ENCODE results near the gene MAP3K6. TPM values are rescaled to one million over a fixed set of nuclear protein-coding genes. Genes with fewer than 3 reads are reported as not detected.

Gene MAP3K6
- total RNA-seq, 1 donor from 2014 or later, result 45.2 TPM

DNA sequence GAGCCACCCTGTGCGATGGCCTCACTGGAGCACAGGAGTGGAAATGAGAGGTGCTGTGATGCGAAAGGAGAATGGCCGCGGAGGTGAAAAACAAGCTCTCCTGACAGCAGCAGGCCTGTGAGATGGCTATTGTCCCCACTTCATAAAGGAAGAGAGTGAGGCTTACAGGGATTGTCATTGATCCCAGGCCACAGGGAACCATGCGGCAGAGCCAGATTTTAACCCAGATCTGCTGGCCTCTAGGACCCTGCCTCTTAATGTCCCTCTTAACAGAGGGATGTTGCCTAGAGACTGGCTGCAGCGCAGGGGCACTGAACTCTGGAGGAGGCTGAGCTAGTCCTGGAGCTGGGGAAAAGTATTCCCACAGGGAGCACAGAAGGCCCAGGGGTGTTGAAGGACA, 28.0 kb downstream of the MAP3K6 start:
- intact Hi-C loops (cut with micrococcal nuclease), result no loop called here
- no peak overlapping the region for H3K27ac ChIP-seq (replicated peaks)
- DNase-seq, result no peak
- no peaks in the 10 kb centered on the region for H3K27me3 ChIP-seq (ENCODE audit: low read depth)
- H3K9me3 ChIP-seq (replicated peaks), result no peaks in the 10 kb centered on the region
- H3K4me1 ChIP-seq, result peaks cover 11% of the 10 kb centered on the region
- TF ChIP-seq CTCF (IDR thresholded peaks at IDR 0.05; ENCODE audit: borderline replicate concordance), result no peak
- no peak overlapping the region for H3K4me3 ChIP-seq
- peaks cover 42% of the 10 kb centered on the region for H3K36me3 ChIP-seq

GRCh38 chr1:27336756-27337155, 30.0 kb downstream of the MAP3K6 start:
- H3K4me3 ChIP-seq, result no peak overlapping the region
- peaks cover 60% of the 10 kb centered on the region for H3K36me3 ChIP-seq
- no peak for DNase-seq
- no peaks in the 10 kb centered on the region for H3K27me3 ChIP-seq (ENCODE audit: low read depth)
- peaks cover 15% of the 10 kb centered on the region for H3K4me1 ChIP-seq
- H3K9me3 ChIP-seq (replicated peaks), result no peaks in the 10 kb centered on the region
- intact Hi-C loops (cut with micrococcal nuclease), result no loop called here
- TF ChIP-seq CTCF (IDR thresholded peaks at IDR 0.05; ENCODE audit: borderline replicate concordance), result no peak
- no peak overlapping the region for H3K27ac ChIP-seq (replicated peaks)

GRCh38 chr1:27335506-27336422, 31.0 kb downstream of the MAP3K6 start:
- Histone ChIP-seq H3K36me3 (peaks cover 66% of the 10 kb centered on the region), H3K27ac (replicated peaks) (no peak overlapping the region), H3K27me3 (ENCODE audit: low read depth) (no peaks in the 10 kb centered on the region), H3K4me3 (no peak overlapping the region), H3K4me1 (peaks cover 18% of the 10 kb centered on the region), H3K9me3 (replicated peaks) (no peaks in the 10 kb centered on the region)
- no peak for TF ChIP-seq CTCF (IDR thresholded peaks at IDR 0.05; ENCODE audit: borderline replicate concordance)
- intact Hi-C loops (cut with micrococcal nuclease), result no loop called here
- no peak for DNase-seq

GRCh38 chr1:27333717-27334279, 33.0 kb downstream of the MAP3K6 start:
- DNase-seq, result no peak
- no peak for TF ChIP-seq CTCF (IDR thresholded peaks at IDR 0.05; ENCODE audit: borderline replicate concordance)
- no peak overlapping the region for H3K27ac ChIP-seq (replicated peaks)
- no peaks in the 10 kb centered on the region for H3K9me3 ChIP-seq (replicated peaks)
- H3K36me3 ChIP-seq, result peaks cover 66% of the 10 kb centered on the region
- intact Hi-C loops (cut with micrococcal nuclease), result no loop called here
- H3K4me3 ChIP-seq, result no peak overlapping the region
- H3K27me3 ChIP-seq (ENCODE audit: low read depth), result no peaks in the 10 kb centered on the region
- H3K4me1 ChIP-seq, result peaks cover 24% of the 10 kb centered on the region

- Histone ChIP-seq H3K36me3 (peaks cover 68% of the 10 kb centered on the region), H3K27ac (replicated peaks) (peak overlapping the region; percentile 68), H3K27me3 (ENCODE audit: low read depth) (no peaks in the 10 kb centered on the region), H3K4me3 (no peak overlapping the region), H3K9me3 (replicated peaks) (no peaks in the 10 kb centered on the region), H3K4me1 (peaks cover 35% of the 10 kb centered on the region)
- intact Hi-C loops (cut with micrococcal nuclease), result no loop called here
- TF ChIP-seq CTCF (IDR thresholded peaks at IDR 0.05; ENCODE audit: borderline replicate concordance), result peak; percentile 85
- peak; percentile 53 for DNase-seq
These were observed 34.1 kb downstream of the MAP3K6 start for GRCh38 chr1:27332536-27333281.

All from left ventricle myocardium inferior (tissue), 1 donor.